ENCODE results near the gene CD7. TPM values are rescaled to one million over a fixed set of nuclear protein-coding genes. Genes with fewer than 3 reads are reported as not detected.

The CD7 gene
- polyA plus RNA-seq, 1 donor from 2014 or later, result not detected

GRCh38 chr17:82334622-82335394 is 17.4 kb upstream of the CD7 start:
- no peak for TF ChIP-seq EZH2 (IDR thresholded peaks at IDR 0.05; ENCODE audit: borderline replicate concordance, insufficient read depth, low read length, poor library complexity, severe bottlenecking)
- no peak overlapping the region for H2AFZ ChIP-seq (ENCODE audit: low read depth, low read length)
- no peak overlapping the region for H3K9ac ChIP-seq (ENCODE audit: low read length)
- H3K27ac ChIP-seq (ENCODE audit: low read length), result no peak overlapping the region
- H3K36me3 ChIP-seq (ENCODE audit: insufficient read depth, low read length), result no peaks in the 10 kb centered on the region
- H3K9me3 ChIP-seq (ENCODE audit: low read length), result no peaks in the 10 kb centered on the region
- no peaks in the 10 kb centered on the region for H3F3A ChIP-seq (ENCODE audit: insufficient read depth, low read length, poor library complexity, severe bottlenecking)
- no peaks in the 10 kb centered on the region for H4K20me1 ChIP-seq (ENCODE audit: insufficient read depth)
- H3K9me2 ChIP-seq (ENCODE audit: insufficient read depth, low read length), result no peaks in the 10 kb centered on the region
- H3K4me2 ChIP-seq (ENCODE audit: low read length), result no peak overlapping the region
- H3K27me3 ChIP-seq (ENCODE audit: insufficient read depth, low read depth, low read length), result peaks cover 43% of the 10 kb centered on the region
- H3K79me2 ChIP-seq (replicated peaks; ENCODE audit: insufficient read depth, low read length), result no peaks in the 10 kb centered on the region
- no peak overlapping the region for H3K4me3 ChIP-seq (ENCODE audit: low read length)

- Histone ChIP-seq H3K27me3 (ENCODE audit: insufficient read depth, low read depth, low read length) (peaks cover 43% of the 10 kb centered on the region), H3K4me3 (ENCODE audit: low read length) (no peak overlapping the region)
Measured at GRCh38 chr17:82334204-82334621, 16.8 kb upstream of the CD7 start.

More at GRCh38 chr17:82334204-82334621, 16.8 kb upstream of the CD7 start:
- no peak overlapping the region for H3K4me2 ChIP-seq (ENCODE audit: low read length)
- no peaks in the 10 kb centered on the region for H3F3A ChIP-seq (ENCODE audit: insufficient read depth, low read length, poor library complexity, severe bottlenecking)
- TF ChIP-seq SMC3 (conservative IDR thresholded peaks at IDR 0.05; ENCODE audit: poor library complexity), result no peak
- TF ChIP-seq REST (IDR thresholded peaks at IDR 0.05; ENCODE audit: borderline replicate concordance), result no peak
- TF ChIP-seq CTCF (IDR thresholded peaks at IDR 0.05; ENCODE audit: poor library complexity, severe bottlenecking), result no peak
- no peak for TF ChIP-seq TAF1 (IDR thresholded peaks at IDR 0.05; ENCODE audit: low read depth)
- TF ChIP-seq EP300 (conservative IDR thresholded peaks at IDR 0.05; ENCODE audit: poor library complexity, severe bottlenecking), result no peak
- TF ChIP-seq RAD21 (conservative IDR thresholded peaks at IDR 0.05), result no peak
- no peak for TF ChIP-seq POLR2AphosphoS5 (IDR thresholded peaks at IDR 0.05)
- H4K20me1 ChIP-seq (ENCODE audit: insufficient read depth), result no peaks in the 10 kb centered on the region
- H3K36me3 ChIP-seq (ENCODE audit: insufficient read depth, low read length), result no peaks in the 10 kb centered on the region
- no peaks in the 10 kb centered on the region for H3K79me2 ChIP-seq (replicated peaks; ENCODE audit: insufficient read depth, low read length)
- no peak overlapping the region for H3K9ac ChIP-seq (ENCODE audit: low read length)
- H3K9me3 ChIP-seq (ENCODE audit: low read length), result no peaks in the 10 kb centered on the region
- H2AFZ ChIP-seq (ENCODE audit: low read depth, low read length), result no peak overlapping the region
- H3K27ac ChIP-seq (ENCODE audit: low read length), result no peak overlapping the region
- no peaks in the 10 kb centered on the region for H3K9me2 ChIP-seq (ENCODE audit: insufficient read depth, low read length)
